Astrocyte (in vitro differentiated cells and primary cell): ENCODE results near the gene NOTCH2. TPM values are rescaled to one million over a fixed set of nuclear protein-coding genes. Genes with fewer than 3 reads are reported as not detected.

Experiments
- DNase-seq: peaks from one replicate; pipeline ENCODE4 v3.0.0-alpha.2; 2010; ENCODE audit warnings: low read depth
- FAIRE-seq: peaks from 2 replicates; lab custom pipeline; 2011; peaks lifted over from hg19 to GRCh38; lab: Jason Lieb, UNC
- H2AFZ ChIP-seq: 2 replicates; pipeline ENCODE4 v1.6.0; 2012; ENCODE audit warnings: low read depth, low read length, inconsistent platforms
- H3K27ac ChIP-seq: 2 replicates; pipeline ENCODE4 v1.5.1; 2011; ENCODE audit warnings: low read depth, low read length, inconsistent platforms
- H3K27me3 ChIP-seq: 2 replicates; pipeline ENCODE4 v1.6.0; 2011; ENCODE audit warnings: low read length, inconsistent platforms; ENCODE audit not compliant: insufficient read depth
- H3K36me3 ChIP-seq: 2 replicates; pipeline ENCODE4 v1.5.1; 2011; ENCODE audit warnings: low read length, inconsistent platforms; ENCODE audit not compliant: insufficient read depth
- H3K4me1 ChIP-seq: 2 replicates; pipeline ENCODE4 v1.5.1; 2011; ENCODE audit warnings: low read length, inconsistent platforms; ENCODE audit not compliant: insufficient read depth
- H3K4me2 ChIP-seq: 2 replicates; pipeline ENCODE4 v1.6.0; 2012; ENCODE audit warnings: low read length, inconsistent platforms
- H3K4me3 ChIP-seq: 2 replicates; pipeline ENCODE4 v1.5.1; 2011; ENCODE audit warnings: low read depth, mild to moderate bottlenecking, low read length, inconsistent platforms; ENCODE audit not compliant: insufficient read depth
- H3K79me2 ChIP-seq: 2 replicates; pipeline ENCODE4 v1.6.0; 2012; ENCODE audit warnings: mild to moderate bottlenecking, low read length, inconsistent platforms; ENCODE audit not compliant: insufficient read depth
- H3K9ac ChIP-seq: 2 replicates; pipeline ENCODE4 v1.6.0; 2012; ENCODE audit warnings: mild to moderate bottlenecking, low read length, inconsistent platforms
- H3K9me3 ChIP-seq: 2 replicates; pipeline ENCODE4 v1.5.1; 2012; ENCODE audit warnings: low read depth, mild to moderate bottlenecking, low read length, inconsistent platforms; ENCODE audit not compliant: insufficient read depth
- H4K20me1 ChIP-seq: 2 replicates; pipeline ENCODE4 v1.6.0; 2012; ENCODE audit warnings: low read length, inconsistent platforms; ENCODE audit not compliant: insufficient read depth
- H3K27ac Mint-ChIP-seq: one replicate; pipeline ENCODE4 v1.8.0; 2021; ENCODE audit warnings: mild to moderate bottlenecking, mixed read lengths; ENCODE audit not compliant: unreplicated experiment
- H3K27me3 Mint-ChIP-seq: one replicate; pipeline ENCODE4 v1.8.0; 2021; ENCODE audit warnings: low read depth, mixed read lengths; ENCODE audit not compliant: unreplicated experiment
- H3K36me3 Mint-ChIP-seq: one replicate; pipeline ENCODE4 v1.8.0; 2021; ENCODE audit warnings: low read depth, mixed read lengths; ENCODE audit not compliant: unreplicated experiment
- H3K4me1 Mint-ChIP-seq: one replicate; pipeline ENCODE4 v1.8.0; 2021; ENCODE audit warnings: low read depth, mixed read lengths; ENCODE audit not compliant: unreplicated experiment
- H3K4me3 Mint-ChIP-seq: one replicate; pipeline ENCODE4 v1.8.0; 2021; ENCODE audit warnings: mild to moderate bottlenecking, moderate library complexity, mixed read lengths; ENCODE audit not compliant: unreplicated experiment
- H3K9me3 Mint-ChIP-seq: one replicate; pipeline ENCODE4 v1.8.0; 2021; ENCODE audit warnings: mild to moderate bottlenecking, mixed read lengths; ENCODE audit not compliant: unreplicated experiment
- CTCF ChIP-seq: IDR thresholded peaks from 2 replicates; pipeline ENCODE4 v1.5.1; 2011; ENCODE audit warnings: low read depth, mild to moderate bottlenecking, inconsistent platforms, low read length, moderate library complexity; ENCODE audit not compliant: insufficient read depth
- EZH2 ChIP-seq: IDR thresholded peaks from 2 replicates; pipeline ENCODE4 v1.6.1; 2012; ENCODE audit warnings: mild to moderate bottlenecking, low read length, inconsistent platforms; ENCODE audit not compliant: insufficient read depth
- total RNA-seq: library from RNA; stranded (reverse); gene quantifications from 2 replicates; pipeline ENCODE4 v1.2.1, GENCODE V29; 2021

Gene NOTCH2
- total RNA-seq, 1 donor from 2014 or later = 194 TPM

- Histone ChIP-seq H3K79me2 (no peaks in the 10 kb centered on the region), H2AFZ (no peak overlapping the region), H3K27ac (no peak overlapping the region), H3K27me3 (peaks cover 10% of the 10 kb centered on the region), H3K9me3 (no peaks in the 10 kb centered on the region), H3K4me3 (no peak overlapping the region), H3K4me1 (no peaks in the 10 kb centered on the region), H3K36me3 (no peaks in the 10 kb centered on the region), H4K20me1 (no peaks in the 10 kb centered on the region), H3K4me2 (no peak overlapping the region), H3K9ac (no peak overlapping the region)
- no peaks in the 10 kb centered on the region for H3K4me1 Mint-ChIP-seq
- H3K27ac Mint-ChIP-seq = no peak overlapping the region
- H3K9me3 Mint-ChIP-seq = peaks cover 4% of the 10 kb centered on the region
- FAIRE-seq = no peak
- TF ChIP-seq CTCF (no peak), EZH2 (no peak)
- no peak for DNase-seq
- no peaks in the 10 kb centered on the region for H3K36me3 Mint-ChIP-seq
- peaks cover 11% of the 10 kb centered on the region for H3K27me3 Mint-ChIP-seq
- no peak overlapping the region for H3K4me3 Mint-ChIP-seq
Observed at GRCh38 chr1:119898530-119898929, 170.9 kb downstream of the NOTCH2 start.

- no peak within 1 kb of the TSS for H2AFZ ChIP-seq
- peaks cover 10% of the 10 kb centered on the region for H3K27me3 ChIP-seq
- Mint-ChIP-seq H3K4me1 (no peaks in the 10 kb centered on the region), H3K27ac (no peak within 1 kb of the TSS), H3K4me3 (no peak within 1 kb of the TSS), H3K9me3 (peaks cover under 1% of the 10 kb centered on the region), H3K36me3 (no peaks in the 10 kb centered on the region), H3K27me3 (peaks cover 7% of the 10 kb centered on the region)
- no peaks in the 10 kb centered on the region for H3K79me2 ChIP-seq
- DNase-seq (no peak), FAIRE-seq (no peak)
- H3K4me1 ChIP-seq = no peaks in the 10 kb centered on the region
- H3K36me3 ChIP-seq = no peaks in the 10 kb centered on the region
- no peak within 1 kb of the TSS for H3K4me3 ChIP-seq
- no peak within 1 kb of the TSS for H3K27ac ChIP-seq
- H3K9me3 ChIP-seq = no peaks in the 10 kb centered on the region
- H3K9ac ChIP-seq = no peak within 1 kb of the TSS
- no peaks in the 10 kb centered on the region for H4K20me1 ChIP-seq
- no peak within 1 kb of the TSS for H3K4me2 ChIP-seq
- TF ChIP-seq EZH2 (no peak), CTCF (no peak)
Observed at GRCh38 chr1:119896303-119896702, 173.2 kb downstream of the NOTCH2 start, which contains the start of gene ADAM30. ADAM30 (minus strand) TSS chr1:119896515; CDS start chr1:119896336, 179 bp downstream.

GRCh38 chr1:119895102-119895501 lies 174.4 kb downstream of the NOTCH2 start:
- Mint-ChIP-seq H3K9me3 (peaks cover 1% of the 10 kb centered on the region), H3K36me3 (no peaks in the 10 kb centered on the region), H3K4me1 (no peaks in the 10 kb centered on the region), H3K27ac (no peak overlapping the region), H3K4me3 (no peak overlapping the region), H3K27me3 (peaks cover 7% of the 10 kb centered on the region)
- H3K27ac ChIP-seq = no peak overlapping the region
- H3K9me3 ChIP-seq = no peaks in the 10 kb centered on the region
- no peak overlapping the region for H3K4me2 ChIP-seq
- no peaks in the 10 kb centered on the region for H3K4me1 ChIP-seq
- FAIRE-seq (no peak), DNase-seq (no peak)
- H3K27me3 ChIP-seq = peaks cover 10% of the 10 kb centered on the region
- no peak overlapping the region for H2AFZ ChIP-seq
- no peaks in the 10 kb centered on the region for H3K36me3 ChIP-seq
- no peaks in the 10 kb centered on the region for H4K20me1 ChIP-seq
- no peak overlapping the region for H3K4me3 ChIP-seq
- H3K79me2 ChIP-seq = no peaks in the 10 kb centered on the region
- H3K9ac ChIP-seq = no peak overlapping the region
- TF ChIP-seq CTCF (no peak), EZH2 (no peak)
